CD4-positive, alpha-beta T cell treated with Interleukin-10 for 1 hour (primary cell): Measurements from ENCODE around the gene PHYHIPL.

ENCODE experiments used
- DNase-seq: peaks from one replicate; pipeline ENCODE4 v3.0.0-alpha.2; 2020

Gene PHYHIPL

DNA sequence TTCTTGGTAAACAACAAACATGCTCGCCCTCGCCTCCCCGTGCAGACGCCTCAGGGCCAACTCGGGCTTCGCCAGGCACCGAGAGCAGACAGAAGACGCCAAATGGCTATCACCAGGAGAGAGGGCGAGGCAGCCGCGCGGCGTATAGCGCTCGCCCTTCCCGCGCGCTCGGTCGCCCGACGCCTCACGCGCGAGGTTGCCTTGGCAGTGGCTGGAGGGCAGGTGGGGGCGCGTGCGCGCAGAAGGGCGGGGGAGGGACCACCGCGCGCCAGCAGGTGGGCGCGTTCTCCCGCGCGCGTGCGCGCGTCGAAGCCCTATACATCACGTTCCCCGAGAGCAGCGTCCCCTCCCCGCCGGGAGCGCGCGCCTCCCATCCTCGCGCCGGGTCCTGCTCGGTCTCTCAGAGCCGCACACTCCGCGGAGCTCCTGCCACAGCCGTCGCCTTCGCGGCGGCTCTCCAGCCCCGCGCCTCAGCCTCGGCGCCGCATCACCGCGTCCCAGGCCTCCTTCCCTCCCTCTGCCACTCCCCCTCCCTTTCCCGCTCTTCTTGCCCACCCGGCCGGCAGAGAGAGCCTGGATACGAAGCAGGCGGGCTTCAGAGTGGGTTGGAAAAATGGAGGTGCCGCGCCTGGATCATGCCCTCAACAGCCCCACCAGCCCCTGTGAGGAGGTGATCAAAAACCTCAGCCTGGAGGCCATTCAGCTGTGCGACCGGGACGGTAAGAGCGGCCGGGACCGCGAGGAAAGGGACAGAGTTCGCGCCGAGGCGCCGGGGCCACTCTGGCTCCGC lies at the start of gene PHYHIPL:
PHYHIPL (plus strand) TSS at position 403 of the 790 bp plus-strand sequence; CDS start at position 614, 211 bp downstream.
- DNase-seq: no peak

- no peak for DNase-seq
Observed at GRCh38 chr10:59126991-59127390, 49.5 kb upstream of the PHYHIPL start.

DNA sequence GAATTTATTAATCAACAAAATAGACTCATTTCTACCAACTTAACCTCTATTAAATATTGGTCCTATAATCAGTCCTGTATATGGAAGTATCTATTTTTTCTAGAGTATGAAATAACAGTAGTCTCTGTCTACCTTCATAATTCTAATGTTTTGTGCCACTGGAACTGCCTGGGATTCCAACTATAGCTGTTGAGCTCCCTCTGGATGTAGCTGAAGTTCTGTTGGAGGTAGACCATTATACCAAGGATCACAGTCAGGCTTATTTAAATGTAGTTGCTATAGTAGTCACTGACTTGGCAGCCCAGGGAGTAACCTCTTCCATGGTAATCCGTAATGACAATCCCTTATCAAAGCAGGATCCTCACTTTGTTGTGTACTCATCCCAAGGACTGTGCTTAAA lies 48.5 kb upstream of the PHYHIPL start:
- no peak for DNase-seq

GRCh38 chr10:59129867-59130266 lies 46.6 kb upstream of the PHYHIPL start:
- DNase-seq: no peak

GRCh38 chr10:59131666-59132065 lies 44.8 kb upstream of the PHYHIPL start:
- DNase-seq: no peak

- DNase-seq: no peak
Observed at GRCh38 chr10:59133841-59134593, 42.4 kb upstream of the PHYHIPL start.

DNA sequence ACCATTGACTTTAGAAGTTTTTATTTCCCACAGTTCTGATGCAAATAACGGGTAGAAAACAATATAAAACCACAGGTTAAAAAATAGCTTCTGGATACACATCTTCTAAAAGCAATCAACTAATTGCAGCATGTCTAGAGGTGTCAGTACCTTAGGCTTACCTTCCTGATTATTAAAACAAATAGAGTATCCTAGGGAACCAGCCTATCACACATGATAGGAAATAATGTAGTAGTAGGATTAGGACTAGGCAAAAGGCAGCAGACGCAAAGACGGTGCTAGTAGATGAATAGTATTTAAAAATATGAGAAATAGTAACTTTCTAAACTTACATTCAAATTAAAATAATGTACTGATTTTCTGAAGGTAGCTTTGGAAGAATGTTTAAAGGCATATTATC lies 41.7 kb upstream of the PHYHIPL start:
- DNase-seq: no peak

GRCh38 chr10:59135275-59135674 lies 41.2 kb upstream of the PHYHIPL start:
- no peak for DNase-seq

GRCh38 chr10:59138052-59138451 lies 38.4 kb upstream of the PHYHIPL start:
- no peak for DNase-seq

DNA sequence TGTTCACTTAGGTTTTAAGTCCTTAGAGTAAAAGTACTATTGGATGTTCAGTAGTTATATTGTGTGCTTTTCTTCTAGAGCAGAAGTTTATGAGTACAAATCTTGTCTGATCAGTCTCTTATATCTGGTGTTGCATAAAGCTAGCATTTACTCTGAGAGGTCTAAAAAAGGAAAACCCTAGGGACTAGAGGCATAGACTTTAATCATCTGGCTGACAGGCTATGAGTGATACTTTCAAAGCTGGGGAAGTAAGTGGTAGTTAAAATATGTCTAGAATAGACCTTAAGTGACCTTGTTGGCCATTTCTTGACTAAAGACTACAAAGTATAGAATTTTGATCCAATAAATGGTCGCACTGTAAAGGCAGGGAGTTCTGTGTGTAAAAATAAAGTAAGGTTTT lies 32.9 kb upstream of the PHYHIPL start:
- no peak for DNase-seq

DNA sequence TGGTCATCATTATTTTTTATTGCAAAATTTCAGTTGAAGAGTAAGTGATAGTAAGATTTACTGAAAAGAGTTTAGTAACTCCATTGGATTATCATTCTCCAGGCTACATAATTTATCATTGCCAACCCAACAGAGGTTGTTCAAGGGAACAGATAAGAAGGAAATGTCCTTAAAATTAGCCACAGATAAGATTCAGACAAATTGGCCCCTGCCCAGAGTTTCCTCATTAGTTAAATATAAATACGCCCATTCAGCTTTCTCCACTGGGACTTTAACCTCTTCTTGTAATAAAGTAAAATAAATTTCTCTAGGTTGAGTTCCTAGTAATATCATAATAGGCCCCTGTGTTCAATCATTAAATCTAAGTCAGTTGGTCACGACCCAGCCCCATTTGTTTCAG lies 27.7 kb upstream of the PHYHIPL start:
- no peak for DNase-seq

GRCh38 chr10:59155556-59155955 lies 20.9 kb upstream of the PHYHIPL start:
- no peak for DNase-seq

DNA sequence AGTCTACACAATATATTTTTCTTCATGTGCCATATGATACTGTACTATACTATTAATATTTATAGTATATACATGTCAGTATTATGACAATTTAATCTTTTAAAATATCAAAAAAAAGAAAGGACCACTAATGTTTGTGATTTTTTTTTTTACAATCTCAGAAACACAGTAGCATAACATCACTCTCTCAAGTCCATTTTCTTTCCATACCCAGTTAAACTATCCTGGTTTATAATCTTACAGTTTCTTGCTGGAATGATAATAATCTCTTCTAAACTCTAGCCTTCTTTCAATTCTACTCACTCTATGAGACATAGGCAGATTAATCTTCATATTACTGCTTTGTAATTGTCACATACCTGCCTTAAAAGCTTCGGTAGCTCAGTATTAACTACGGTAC lies 8.9 kb upstream of the PHYHIPL start:
- DNase-seq: no peak

GRCh38 chr10:59172567-59172966 lies 3.9 kb upstream of the PHYHIPL start:
- no peak for DNase-seq

GRCh38 chr10:59173414-59173813 lies 3.0 kb upstream of the PHYHIPL start:
- DNase-seq: no peak

DNA sequence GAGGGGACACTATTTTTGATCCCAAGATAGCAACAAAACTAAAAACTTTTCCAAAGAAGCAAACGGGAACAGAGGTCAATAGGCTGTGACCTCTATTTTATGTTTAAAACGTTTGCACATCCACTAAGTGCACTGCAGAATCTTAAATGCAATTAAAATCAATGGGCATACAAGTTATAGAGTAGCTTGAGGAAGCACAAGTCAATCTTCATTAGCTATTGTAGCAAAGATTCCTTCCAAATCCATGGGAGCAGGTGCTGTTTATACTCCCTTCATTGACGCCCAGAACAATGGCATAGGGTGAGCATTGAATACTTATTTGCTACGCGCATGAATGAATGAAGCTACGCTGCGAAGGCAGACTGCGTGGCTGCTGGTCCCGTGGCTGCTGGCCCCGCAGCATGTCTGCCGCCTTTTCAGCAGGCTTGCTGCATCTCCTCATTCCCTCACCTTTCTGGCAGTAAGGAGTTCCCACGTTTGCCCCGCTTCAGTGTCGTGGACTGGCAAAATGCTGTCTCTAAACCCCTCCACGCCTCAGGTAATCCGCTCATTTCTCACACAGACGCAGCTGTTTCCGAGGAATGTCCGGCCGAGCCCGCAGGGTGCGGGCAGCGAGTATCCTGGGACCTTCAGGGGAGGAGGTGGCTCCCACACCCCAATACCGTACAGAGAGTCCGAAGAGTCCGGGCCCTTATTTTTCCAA lies 754 bp upstream of the PHYHIPL start:
- DNase-seq: no peak

DNA sequence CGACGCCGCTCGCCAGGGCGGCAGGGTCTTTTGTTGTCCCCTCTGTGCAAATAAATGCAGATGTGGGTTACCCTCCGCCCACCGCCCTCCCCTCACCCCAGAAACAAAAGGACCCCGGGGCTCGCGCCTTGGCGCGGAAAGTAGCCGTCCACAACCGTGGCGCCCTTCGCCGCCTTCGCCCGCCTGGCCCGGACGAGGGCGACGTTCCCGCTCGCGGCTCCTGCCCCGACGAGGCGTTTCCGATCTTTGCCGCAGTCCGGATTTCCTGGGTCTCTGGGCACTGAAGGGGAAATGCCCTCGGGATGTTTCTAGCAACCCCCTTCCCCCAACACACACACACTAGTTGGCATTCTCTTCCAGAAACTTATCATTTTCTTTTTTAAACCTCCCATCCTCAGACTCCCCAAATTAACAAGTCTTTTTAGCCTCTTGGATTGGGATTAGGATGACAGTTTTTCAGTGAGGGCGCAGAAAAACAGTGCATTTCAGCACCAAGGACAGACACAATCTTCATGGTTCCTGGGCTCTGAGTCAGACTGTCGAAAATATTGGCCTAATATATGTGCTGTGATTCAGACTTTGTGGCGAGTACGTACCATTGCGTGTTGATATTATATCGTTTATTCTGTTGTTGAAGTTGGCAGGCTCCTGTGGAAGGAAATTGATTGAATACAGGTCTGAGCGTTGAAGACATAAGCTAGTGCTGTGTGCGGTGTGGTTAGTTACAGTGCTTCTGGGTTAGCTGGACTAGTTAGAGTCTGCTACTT lies 771 bp downstream of the PHYHIPL start:
- DNase-seq: no peak

GRCh38 chr10:59177836-59178235 lies 1.4 kb downstream of the PHYHIPL start:
- no peak for DNase-seq

- no peak for DNase-seq
Observed at GRCh38 chr10:59179068-59179467, 2.6 kb downstream of the PHYHIPL start.

DNA sequence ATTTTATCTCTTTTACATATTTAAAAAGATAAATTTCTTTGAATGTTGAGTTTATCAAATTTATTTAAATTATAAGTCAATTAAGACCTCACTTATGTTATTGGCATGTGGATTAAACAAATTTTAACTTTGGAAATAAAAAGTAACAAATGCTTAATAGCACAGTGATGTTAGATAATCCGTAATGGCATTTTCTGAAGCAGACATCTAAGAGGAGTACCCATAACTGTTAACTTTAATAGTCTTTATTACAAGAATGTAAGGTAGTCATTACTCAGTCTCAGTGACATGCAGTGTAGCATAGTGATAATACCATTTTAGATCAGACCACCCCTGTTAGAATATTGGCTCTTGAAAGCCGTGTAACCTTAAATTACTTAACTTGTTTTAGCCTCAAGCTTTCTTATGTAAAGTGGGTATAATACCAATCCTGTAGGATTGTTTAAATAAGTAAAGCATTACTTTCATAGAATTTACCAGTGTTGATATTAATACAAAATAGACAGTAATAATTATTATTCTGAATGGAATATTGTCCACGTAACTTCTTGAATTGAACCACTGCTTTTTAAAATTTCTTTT lies 4.3 kb downstream of the PHYHIPL start:
- no peak for DNase-seq

DNA sequence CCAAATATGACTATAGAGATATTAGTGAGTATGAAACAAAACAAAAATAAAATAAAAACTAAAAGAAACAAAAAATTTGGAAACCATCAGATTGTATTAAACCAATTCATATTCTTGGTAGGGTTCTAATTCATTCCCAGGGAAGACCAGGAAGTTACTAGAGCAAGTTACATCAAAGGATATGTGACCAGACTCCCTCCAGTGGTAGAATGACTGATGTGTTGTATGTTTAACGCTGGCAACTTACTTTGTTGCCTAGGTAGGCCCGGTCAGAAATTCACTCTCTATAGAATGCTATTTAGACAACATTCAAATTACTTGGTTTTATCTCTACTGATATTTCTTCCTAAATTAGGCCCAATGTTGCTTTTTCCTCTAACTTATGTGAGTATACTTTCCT lies 5.2 kb downstream of the PHYHIPL start:
- DNase-seq: no peak

DNA sequence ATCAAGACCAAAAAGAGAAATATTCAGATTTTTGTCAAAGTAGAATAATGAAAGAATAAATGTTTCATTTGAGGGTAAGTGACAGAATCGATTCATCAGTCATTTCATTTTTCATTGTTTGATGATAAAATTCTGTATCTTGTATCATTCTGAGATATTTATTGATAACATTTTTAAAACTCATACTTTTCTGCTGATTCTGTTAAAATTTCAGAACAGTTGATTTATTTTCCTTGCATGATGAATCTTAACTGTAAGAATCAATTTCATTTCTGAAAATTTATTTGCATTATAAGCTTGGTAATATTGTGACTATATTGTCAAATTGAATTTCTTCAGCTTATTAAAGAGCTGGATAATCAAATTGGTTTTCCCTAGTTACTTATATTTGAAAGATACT lies 13.9 kb downstream of the PHYHIPL start:
- DNase-seq: no peak
